COLO668 (cell line): ENCODE results near the gene CARD9.
"Not testable (repeated sequence)": the region's sequence is repeated elsewhere in the genome, so short reads cannot be mapped to it uniquely, and the experiment has no call there.

ENCODE experiments used
- DNase-seq: peaks from one replicate; lab custom pipeline; 2025; ENCODE audit not compliant: unreplicated experiment; lab: John Stamatoyannopoulos, UW

CARD9 gene

DNA sequence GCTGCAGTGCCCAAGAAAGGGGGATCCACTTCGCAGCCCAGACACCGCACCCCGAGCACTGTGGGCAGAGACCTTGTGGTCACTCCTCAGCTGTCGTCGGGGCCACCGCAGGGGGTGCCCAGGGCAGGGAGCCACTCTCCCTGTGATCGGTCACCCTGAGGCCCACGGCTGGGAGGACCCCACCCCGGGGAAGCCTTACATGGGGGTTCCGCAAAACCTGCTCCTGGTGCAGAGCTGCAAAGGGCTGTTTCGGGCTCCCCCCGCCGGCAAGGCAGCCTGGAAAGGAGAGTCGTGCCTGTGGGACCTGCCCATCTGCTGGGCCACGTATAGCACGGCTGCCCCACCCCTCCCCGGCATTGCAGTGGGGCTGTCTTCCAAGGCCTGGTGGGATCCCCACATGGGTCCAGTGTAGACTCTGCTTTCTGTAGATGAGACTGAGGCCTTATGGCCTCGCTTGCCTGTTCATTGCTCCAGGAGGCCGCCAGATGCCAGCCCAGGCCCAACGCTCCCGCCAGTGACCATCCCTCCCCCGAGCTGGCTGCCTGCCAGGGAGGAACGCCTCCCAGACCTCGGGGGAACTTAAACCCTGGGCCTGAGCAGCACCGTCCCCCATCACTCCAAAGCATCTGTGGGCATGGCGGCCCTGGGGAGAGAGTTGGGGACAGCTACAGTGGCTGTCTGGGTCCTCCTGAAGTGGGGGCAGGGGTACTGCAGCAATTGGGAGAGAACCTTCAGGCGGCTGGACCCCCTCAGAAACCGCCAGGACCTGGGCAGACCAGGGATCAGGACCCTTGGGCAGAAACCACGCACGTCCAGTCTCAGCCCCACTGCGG lies 8.3 kb downstream of the CARD9 start:
- DNase-seq: peak; percentile 61

DNA sequence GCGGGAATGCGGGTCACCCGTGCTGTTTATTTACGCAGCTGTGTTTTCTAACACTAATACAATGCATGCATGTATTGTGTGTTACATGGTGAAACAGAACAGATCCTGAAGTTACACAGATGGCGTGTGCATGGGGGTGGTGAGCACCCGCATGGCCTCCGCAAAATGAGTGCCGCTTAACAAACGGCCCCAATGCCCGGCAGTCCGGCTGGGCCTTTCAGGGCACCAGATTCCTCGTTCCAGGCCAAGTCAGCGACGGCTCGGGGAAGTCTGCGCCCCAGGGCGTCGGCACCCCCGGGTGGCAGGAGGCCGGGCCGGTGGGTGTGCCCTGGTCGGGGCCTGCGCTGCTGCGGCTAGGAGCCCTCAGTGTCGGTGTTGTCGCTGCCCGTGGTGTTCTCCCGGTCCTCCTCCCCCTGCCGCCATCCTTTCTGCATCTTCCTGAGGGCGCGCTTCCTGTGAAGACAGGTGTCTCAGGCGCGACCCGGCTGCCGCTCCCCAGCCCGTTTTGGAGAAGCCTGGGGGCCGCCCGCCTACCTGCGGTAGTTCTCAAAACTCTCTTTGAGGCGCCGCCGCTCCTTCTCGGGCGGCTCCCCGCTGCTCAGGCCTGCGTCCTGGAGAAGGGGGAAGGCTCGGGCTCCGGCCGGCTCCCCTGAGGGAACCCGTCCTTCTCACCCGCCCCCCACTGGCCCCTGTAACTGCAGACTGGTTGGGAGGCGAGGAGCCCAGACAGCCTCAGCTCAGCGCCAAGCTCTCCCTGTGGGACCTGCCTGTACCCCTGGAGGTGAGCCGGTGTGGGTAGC lies 9.3 kb downstream of the CARD9 start:
- no peak for DNase-seq

DNA sequence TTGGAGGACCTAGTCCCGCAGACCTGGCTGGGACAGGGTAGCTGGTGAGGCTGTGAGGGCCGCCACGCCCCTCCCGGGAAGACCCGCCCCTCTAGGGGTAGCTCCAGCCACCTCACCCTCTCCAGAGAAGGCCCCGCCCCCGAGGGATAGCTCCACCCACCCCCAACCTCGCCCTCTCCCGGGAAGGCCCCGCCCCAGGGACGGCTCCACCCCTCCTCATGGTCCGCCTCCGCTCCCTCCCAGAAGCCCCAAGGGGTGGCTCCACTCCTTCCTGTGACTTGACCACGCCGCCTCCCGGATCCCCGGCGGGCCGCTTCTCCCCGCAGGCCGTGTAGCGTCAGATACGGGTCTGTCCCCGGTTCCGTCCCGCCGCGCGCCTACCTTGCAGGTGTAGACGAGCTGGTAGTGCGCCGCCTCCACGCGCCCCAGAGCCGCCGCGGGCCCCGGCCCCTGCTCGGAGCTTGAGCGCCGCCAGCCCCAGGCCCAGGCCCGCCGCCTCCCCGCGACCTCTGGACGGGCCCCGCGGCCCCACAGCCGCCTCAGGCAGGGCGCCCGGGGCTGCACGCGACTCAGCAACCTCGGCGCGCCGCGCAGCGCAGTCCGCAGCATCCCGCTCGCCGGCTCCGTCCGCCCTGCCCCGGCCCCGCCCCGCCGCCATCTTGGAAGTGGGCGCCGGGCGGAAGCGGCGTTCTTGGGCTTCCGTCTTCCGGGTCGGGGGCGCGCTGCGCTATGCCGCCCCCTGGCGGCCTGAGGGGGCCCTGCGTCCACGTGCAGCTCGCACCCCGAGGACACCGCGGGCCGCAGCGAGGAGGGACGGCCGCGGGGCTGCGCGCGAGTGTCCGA lies 10.1 kb downstream of the CARD9 start, which contains the start of gene DNLZ:
DNLZ (minus strand) TSS at position 639 of the 843 bp plus-strand sequence; CDS start at position 609, 30 bp downstream.
- peak; percentile 94 for DNase-seq

DNA sequence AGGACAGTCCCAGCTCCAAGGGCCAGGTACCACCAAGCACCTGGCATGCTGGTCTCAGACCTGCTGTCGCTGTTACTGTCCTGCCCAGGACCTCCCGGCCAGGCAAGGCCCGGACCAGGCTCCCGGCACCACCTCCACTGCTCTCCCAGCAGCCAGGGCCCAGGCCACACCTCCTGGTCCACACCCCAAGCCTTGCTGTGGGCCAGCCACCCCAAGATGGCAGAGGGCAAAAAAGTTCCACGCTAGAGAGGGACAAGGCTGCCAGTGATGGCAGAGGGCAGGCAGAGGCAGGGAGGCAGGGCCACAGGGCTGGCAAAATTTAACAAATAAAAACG lies 11.1 kb downstream of the CARD9 start:
- no peak for DNase-seq

DNA sequence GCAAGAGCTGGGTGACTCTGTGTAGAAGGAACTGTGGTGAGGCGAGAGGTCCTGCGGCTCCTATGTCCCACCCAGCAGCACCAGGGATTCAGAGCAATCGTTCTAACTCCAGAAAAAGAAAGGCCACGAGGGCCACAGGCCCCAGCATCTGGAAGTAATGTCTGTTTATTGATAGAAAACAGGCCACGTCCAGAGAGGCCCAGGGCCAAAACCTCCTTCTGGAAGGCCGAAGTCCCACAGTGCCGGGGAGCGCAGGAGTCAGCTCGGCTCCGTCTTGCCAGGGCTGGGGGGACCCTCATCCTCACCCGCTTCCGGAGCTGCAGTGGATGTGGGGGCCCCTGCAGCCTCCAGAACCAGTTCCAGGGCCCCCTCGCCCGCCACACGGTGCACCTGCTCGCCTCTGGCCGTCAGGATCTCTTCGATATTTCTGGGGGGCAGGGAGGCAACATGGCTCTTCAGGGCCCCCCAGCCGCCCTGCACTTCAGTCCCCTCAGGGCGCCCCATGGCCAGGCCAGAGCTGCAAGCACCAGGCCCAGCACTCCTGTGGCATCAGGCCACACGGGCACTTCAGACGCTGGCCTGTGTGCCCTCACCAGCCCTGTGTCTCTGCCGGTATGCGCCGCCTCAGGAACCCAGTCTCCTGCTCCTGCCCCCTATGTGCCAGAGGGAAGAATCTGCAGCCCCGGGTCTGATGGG lies 11.6 kb downstream of the CARD9 start:
- no peak for DNase-seq

DNA sequence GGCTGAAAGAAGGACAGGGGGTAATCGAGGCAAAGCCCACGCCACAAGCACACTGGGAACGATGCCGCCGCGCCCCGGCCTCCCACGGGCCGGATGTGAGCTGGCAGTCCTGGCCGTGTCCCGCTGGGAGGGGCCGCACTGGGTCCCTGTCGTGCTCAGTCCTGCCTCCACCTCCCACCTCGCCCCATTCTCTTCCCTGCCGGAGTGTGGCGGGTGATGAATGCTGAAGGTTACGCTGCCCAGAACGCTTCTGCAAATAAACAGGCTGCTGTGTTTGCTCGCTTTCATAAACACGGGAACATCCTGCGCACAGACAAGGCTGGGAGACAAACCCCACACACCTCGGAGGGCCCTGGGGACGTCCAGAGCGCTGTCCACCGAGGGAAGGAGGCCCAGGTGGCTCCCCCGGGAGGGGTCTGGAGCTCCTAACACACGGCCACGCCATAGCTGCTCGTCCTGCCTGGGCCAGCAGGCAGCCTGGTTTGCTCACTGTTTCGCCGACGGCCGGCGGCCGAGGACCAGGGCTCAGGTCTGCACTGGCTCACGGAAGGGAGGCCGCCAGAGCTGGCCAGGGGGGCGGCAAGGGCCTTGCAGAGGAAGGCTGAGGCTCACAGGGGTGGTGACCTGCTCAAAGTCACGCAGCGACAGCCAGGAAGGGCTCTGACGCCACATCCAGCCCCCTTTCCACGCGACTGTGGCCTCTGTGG lies 12.3 kb downstream of the CARD9 start:
- DNase-seq: no peak

DNA sequence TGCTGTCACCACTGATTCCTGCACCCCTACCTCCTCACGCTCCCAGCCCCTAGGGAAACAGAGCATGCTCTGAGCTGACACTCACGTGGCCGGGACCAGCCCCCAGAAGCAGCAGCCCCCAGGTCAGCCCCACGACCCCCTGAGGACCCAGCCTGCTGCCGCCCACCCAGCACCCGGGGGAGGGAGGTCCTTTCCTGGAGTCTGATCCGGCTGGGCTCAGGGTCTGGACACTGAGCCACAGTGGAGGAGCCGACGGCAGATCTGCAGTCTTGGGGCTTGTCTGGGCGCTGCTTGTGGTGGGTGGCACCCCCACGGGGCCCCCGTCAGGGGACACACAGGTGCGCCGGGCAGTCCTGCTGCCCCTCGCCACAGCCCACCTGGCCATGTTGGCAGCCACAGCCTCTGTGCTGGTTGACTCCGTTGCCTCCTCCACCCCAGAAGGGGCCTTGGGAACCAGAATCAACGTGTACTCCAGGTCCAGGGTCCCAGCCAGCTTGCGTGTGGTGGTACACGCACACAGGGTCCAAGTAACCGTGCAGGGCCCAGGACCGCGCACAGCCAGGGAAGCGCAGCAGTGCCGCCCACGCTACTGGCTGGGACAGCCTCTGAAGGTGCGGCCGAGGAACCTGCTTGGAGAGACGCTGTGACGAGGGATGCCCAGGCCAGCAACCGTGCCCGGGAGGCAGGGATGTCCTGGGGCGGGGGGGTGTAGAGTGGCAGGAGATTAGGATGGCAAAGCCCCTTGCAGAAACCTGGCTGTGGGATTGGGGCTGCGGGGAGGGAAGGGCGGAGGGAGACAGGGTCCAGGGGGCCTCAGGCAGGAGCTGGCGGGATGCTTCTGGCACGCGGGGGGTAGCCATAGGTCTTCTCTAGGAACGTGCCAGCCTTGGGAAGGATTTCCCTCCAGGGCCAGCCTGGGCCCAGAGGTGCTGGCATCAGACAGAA lies 13.4 kb downstream of the CARD9 start:
- no peak for DNase-seq

DNA sequence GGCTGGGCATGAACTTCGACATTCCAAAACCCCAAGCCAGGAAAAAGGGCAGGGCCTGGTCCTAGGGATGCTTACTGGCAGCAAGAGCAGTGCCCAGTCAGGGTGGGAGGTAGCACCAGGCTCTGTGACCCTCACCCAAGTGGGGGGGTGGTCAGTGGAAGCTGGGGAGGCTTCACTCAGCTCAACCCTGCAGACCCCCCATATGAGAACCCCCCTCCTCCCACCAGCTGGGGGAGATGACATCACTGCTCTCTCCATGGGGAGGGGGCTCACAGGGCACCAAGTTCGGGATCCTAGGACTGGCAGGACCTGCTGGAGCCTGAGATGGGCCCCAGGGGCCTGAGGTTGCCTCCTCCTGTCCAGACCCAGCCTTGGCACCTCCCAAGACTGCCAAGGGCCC lies 14.6 kb downstream of the CARD9 start:
- no peak for DNase-seq

DNA sequence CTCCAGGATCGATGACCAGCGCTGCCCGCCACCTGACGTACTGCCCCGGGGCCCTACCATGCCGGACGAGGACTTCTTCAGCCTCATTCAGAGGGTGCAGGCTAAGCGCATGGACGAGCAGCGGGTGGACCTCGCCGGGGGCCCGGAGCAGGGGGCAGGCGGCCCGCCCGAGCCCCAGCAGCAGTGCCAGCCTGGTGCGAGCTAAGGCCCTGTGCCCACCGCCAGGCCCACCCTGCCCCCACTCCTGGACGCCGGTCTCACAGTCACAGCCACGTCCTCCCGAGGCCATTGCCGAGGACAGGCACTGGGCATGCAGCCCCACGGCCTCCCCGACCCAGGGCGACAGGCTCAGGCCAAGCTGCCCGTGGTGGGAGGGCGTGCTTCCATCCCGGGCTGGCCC lies 15.5 kb downstream of the CARD9 start:
- no peak for DNase-seq

DNA sequence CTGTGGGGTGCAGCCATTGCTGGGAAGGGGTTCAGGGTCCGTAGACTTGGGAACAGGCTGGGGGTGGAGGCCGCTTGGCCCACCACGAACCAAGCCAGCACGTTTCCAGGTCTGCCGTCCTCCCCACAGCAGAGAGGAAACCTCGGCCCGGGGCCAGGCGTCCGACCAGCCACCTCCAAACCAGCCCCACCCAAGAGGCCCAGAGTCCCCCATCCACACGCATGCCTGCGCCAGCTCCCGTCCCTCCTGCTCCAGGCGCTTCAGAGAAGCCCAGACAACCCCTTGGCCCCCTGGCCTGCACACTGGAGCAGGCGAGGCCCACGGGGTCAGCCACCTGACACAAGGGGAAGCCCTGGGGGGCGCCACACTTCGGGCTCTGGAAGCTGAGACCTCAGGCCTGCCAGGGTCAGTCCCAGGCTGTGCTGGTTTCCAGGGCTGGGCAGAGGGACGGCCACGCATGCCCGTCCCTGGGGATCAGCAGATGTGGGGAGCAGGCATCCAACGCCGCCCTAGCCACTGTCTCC lies 16.2 kb downstream of the CARD9 start:
- DNase-seq: no peak

DNA sequence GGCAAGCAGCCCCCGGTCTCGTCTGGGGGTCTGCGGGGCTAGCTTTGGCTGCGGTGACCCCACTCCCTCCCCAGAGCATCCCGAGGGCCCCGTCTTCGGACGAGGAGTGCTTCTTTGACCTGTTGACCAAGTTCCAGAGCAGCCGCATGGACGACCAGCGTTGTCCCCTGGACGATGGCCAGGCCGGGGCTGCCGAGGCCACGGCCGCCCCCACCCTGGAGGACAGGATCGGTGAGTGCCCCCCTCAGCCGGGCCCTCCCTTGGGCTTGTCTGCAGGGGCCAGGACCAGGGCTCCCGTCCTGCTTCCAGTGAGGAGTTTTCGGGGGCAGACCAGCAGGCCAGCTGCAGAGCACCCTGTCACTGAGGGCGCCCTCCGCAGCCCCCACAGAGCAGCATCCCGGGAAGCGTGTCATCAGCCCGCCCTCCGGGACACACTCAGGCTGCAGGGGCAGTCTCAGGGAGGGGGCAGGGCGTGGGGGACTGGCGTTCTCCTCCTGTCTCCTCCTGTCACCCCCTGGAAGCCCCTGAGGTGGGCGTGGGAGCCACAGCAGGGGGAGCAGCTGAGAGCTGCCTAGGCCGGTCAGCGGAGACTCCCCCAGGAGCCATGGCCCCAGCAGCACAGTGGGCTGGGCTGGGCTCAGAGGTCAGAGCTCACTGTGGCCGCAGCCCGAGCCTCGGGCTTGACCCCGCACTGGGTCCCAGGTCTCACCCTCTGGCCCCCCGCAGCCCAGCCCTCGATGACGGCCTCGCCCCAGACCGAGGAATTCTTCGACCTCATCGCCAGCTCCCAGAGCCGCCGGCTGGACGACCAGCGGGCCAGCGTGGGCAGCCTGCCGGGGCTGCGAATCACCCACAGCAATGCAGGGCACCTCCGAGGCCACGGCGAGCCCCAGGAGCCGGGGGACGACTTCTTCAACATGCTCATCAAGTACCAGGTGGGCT lies 17.6 kb downstream of the CARD9 start:
- DNase-seq: no peak

DNA sequence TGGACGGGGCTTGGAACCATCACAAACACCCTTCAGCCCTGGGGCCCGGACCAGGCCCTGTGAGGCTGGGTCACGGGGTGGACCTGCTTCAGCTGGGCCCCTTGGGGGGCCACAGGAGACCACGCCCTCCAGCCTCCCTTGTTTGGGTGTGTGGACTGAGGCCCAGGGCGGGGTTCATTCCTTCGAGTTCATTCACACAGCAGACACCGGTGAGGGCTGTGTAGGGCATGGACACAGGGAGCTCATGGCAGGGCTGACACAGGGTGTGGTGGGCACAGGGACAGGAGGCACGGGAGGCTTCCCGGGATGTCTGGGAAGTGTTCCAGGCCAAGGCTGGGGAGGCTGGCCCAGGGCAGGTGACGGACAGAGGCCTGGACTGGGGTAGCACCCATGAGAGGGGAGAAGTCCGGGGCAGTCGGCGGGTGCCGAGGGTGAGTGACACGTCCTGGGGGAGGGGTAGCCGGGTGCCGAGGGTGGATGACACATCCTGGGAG lies 18.8 kb downstream of the CARD9 start:
- DNase-seq: no peak

DNA sequence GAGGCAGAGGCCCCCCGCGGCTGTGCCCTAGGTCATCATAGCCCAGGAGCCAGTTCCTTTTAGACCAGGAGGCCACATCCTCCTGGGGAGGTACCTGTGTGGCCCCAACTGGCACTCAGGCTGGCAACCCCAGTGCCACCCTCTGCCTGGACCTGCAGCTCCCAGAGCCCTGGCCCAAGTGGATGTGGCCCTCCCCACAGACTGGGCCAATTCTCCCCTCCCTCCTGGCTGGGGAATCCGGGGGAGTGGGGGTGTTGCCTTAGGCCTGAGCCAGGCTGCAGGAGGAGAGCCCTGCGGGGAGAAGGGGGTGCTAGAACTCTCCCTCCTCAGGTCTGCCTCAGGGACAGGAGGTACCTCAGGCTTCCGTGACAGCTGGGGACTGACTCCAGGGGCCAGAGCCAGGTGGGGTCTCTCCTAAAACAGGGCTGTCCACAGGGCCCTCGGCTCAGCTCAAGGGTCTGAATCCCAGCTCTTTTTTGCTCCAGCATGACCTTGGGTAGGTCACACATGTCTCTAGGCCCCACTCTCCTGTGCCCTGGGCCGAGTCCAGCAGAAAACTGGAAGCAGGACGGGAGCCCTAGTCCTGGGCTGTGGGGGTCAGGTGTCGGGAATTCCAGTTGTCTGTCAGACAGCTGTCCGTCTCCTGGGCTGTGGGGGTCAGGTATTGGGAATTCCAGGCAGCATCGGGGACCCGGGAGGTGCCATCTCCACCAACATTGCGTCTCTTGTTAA lies 19.5 kb downstream of the CARD9 start:
- DNase-seq: no peak

DNA sequence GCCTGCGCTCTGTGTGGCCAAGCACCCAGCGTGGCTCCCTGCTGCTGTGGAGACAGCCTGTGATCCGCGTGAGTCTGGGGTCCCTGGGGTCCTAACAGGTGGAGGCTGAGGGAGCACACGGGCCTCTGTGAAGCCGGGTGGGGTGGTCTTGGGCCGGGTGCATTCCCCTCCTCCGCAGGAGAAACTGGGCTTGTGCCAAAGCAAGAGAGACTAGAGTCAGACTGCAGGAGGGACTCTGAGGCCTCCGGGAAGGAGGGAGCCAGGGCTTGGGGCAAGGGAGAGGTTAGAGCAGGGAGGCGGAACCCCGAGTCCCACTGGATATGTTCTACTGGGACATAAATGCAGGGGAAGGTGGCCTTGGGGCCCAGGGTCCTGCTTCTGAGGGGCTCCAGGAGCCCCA lies 20.4 kb downstream of the CARD9 start:
- no peak for DNase-seq

DNA sequence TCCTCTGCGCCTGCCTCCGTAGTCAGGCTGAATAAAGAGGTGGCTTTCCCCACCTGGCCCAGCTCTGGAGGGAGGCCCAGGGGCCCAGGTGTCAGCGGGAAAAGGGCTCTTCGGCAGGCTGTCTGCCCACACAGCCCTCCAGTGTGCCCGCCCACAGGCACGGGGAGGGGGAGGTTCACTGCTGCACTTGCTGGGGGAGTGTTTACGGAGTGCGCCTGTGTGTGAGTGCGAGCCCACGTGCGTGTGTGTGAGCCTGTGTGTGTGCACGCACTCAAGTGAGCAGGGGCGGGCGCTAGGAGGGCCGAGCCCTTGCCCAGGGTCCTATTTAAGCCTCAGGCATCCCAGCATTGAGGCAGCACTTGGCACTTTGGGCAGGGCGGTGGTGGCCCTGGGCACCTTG lies 20.8 kb downstream of the CARD9 start:
- peak; percentile 43 for DNase-seq

DNA sequence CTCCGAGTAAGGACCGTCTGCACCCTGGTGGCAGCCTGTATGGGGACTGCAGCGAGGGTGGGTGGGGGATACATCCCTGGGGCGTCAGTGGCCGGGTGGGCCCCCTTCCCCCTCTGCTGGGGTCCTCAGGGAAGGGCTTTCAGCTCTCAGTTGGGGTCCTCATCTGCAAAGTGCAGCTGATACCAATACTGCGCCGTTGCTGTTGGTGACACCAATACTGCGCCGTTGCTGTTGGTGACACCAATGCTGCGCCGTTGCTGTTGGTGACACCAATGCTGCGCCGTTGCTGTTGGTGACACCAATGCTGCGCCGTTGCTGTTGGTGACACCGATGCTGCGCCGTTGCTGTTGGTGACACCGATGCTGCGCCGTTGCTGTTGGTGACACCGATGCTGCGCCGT lies 21.6 kb downstream of the CARD9 start:
- DNase-seq: not testable (repeated sequence)

DNA sequence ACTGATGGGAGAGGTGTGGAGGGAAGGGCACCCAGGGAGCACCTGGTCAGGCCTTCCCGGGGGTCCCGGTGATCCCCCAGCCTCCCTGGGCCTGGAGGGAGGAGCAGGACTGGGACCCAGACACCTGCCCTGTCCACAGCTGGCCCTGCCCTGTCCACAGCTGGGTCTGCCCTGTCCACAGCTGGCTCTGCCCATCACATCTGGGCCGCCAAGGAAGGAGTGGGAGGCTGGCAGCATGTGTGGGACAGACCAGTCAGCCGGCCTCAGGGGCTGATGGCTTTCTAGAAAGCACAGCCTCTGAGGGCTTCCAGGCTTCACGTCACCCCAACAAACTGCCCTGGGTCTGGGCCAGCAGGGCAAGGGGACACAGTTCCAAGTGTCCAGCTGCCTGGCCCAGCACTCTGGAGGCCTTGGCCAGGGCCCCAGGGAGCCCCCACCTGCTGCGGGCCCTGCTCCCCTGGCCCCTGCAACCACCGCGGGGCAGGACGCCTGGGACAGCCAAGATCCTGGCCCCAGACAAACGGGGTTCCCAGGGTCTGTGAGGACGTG lies 22.1 kb downstream of the CARD9 start:
- no peak for DNase-seq
